HTERT RPE-1 (cell line): ENCODE data around the gene CRB3.
"Not testable (repeated sequence)": the region's sequence is repeated elsewhere in the genome, so short reads cannot be mapped to it uniquely, and the experiment has no call there.

Source experiments
- in situ Hi-C: fragments of 300-500 bp; cut with MboI; formaldehyde crosslinking; loops from 4 replicates; pipeline ENCODE4 v1.14.3; 2020; ENCODE audit warnings: low sequenced_read_pairs

Gene CRB3

GRCh38 chr19:6464070-6464873 lies at the start of gene CRB3:
Gene CRB3 (plus strand): TSS chr19:6464271. CDS start chr19:6464702, 431 bp downstream.
- in situ Hi-C loops, result no loop called here

- in situ Hi-C loops, result no loop called here
Measured at GRCh38 chr19:6414793-6415590, 49.1 kb upstream of the CRB3 start.

GRCh38 chr19:6415591-6416190 lies 48.4 kb upstream of the CRB3 start:
- in situ Hi-C loops, result no loop called here

- in situ Hi-C loops, result no loop called here
Measured at GRCh38 chr19:6416658-6417405, 47.2 kb upstream of the CRB3 start.

- in situ Hi-C loops, result no loop called here
Measured at GRCh38 chr19:6417713-6418561, 46.1 kb upstream of the CRB3 start.

GRCh38 chr19:6418562-6418932 lies 45.5 kb upstream of the CRB3 start:
- in situ Hi-C loops, result no loop called here

GRCh38 chr19:6421075-6422014 lies 42.7 kb upstream of the CRB3 start:
- in situ Hi-C loops, result no loop called here

- in situ Hi-C loops, result no loop called here
Measured at GRCh38 chr19:6423499-6424194, 40.4 kb upstream of the CRB3 start.

GRCh38 chr19:6424195-6424938 lies 39.7 kb upstream of the CRB3 start, which contains the start of gene KHSRP:
Gene KHSRP (minus strand): TSS chr19:6424811. CDS start chr19:6424701, 110 bp downstream.
- in situ Hi-C loops, result no loop called here

GRCh38 chr19:6424939-6425731 lies 38.9 kb upstream of the CRB3 start:
- in situ Hi-C loops, result no loop called here

GRCh38 chr19:6425732-6426620 lies 38.1 kb upstream of the CRB3 start:
- in situ Hi-C loops, result no loop called here

GRCh38 chr19:6427131-6427530 lies 36.9 kb upstream of the CRB3 start:
- in situ Hi-C loops, result no loop called here

GRCh38 chr19:6428692-6429418 lies 35.2 kb upstream of the CRB3 start:
- in situ Hi-C loops, result not testable (repeated sequence)

GRCh38 chr19:6429419-6430221 lies 34.5 kb upstream of the CRB3 start:
- in situ Hi-C loops, result no loop called here
